HEK293T (cell line): ENCODE results near the gene CASKIN1.

ENCODE experiments used
- CTCF ChIA-PET: fragments of 350-600 bp; formaldehyde crosslinking; extraction: SDS; loops from one replicate; lab custom pipeline; 2021; ENCODE audit warnings: antibody characterized with exemption, inconsistent platforms; lab: Yijun Ruan, JAX
- POLR2A ChIA-PET: fragments of 350-600 bp; formaldehyde crosslinking; extraction: SDS; loops from one replicate; lab custom pipeline; 2020; ENCODE audit warnings: antibody characterized with exemption, inconsistent platforms; lab: Yijun Ruan, JAX
- DNase-seq: peaks from one replicate; pipeline ENCODE4 v3.0.0; 2012; ENCODE audit warnings: mixed read lengths; ENCODE audit errors: extremely low spot score
- ARNT ChIP-seq: fragments of 450-650 bp; IDR thresholded peaks from 2 replicates; pipeline ENCODE4 v1.6.1; 2017; ENCODE audit warnings: mild to moderate bottlenecking
- BHLHE40 ChIP-seq: fragments of 450-650 bp; IDR thresholded peaks from 2 replicates; pipeline ENCODE4 v1.6.1; 2016; ENCODE audit warnings: mild to moderate bottlenecking, moderate library complexity, borderline replicate concordance
- CTBP1 ChIP-seq: fragments of 450-650 bp; IDR thresholded peaks from 2 replicates; pipeline ENCODE4 v1.6.1; 2016; ENCODE audit warnings: borderline replicate concordance
- ELF4 ChIP-seq: fragments of 450-650 bp; IDR thresholded peaks from 2 replicates; pipeline ENCODE4 v1.6.1; 2017; ENCODE audit warnings: antibody characterized with exemption
- FOXA1 ChIP-seq: fragments of 450-650 bp; IDR thresholded peaks from 2 replicates; pipeline ENCODE4 v1.6.1; 2016; ENCODE audit warnings: mild to moderate bottlenecking
- FOXK2 ChIP-seq: fragments of 450-650 bp; IDR thresholded peaks from 2 replicates; pipeline ENCODE4 v1.6.1; 2016; ENCODE audit warnings: mild to moderate bottlenecking
- FOXM1 ChIP-seq: fragments of 450-650 bp; IDR thresholded peaks from 2 replicates; pipeline ENCODE4 v1.6.1; 2017; ENCODE audit warnings: mild to moderate bottlenecking, borderline replicate concordance
- HDGF ChIP-seq: fragments of 450-650 bp; IDR thresholded peaks from 2 replicates; pipeline ENCODE4 v1.6.1; 2017; ENCODE audit warnings: antibody characterized with exemption, borderline replicate concordance
- L3MBTL2 ChIP-seq: fragments of 450-650 bp; conservative IDR thresholded peaks from 2 replicates; pipeline ENCODE4 v1.6.1; 2016; ENCODE audit warnings: mild to moderate bottlenecking
- LEF1 ChIP-seq: fragments of 450-650 bp; IDR thresholded peaks from 2 replicates; pipeline ENCODE4 v1.6.1; 2017; ENCODE audit warnings: mild to moderate bottlenecking, borderline replicate concordance
- NFRKB ChIP-seq: fragments of 450-650 bp; IDR thresholded peaks from 2 replicates; pipeline ENCODE4 v1.6.1; 2016; ENCODE audit warnings: mild to moderate bottlenecking, moderate library complexity
- PKNOX1 ChIP-seq: fragments of 450-650 bp; IDR thresholded peaks from 2 replicates; pipeline ENCODE4 v1.6.1; 2016
- SP1 ChIP-seq: fragments of 450-650 bp; IDR thresholded peaks from 2 replicates; pipeline ENCODE4 v1.6.1; 2017
- SUZ12 ChIP-seq: fragments of 450-650 bp; IDR thresholded peaks from 2 replicates; pipeline ENCODE4 v1.6.1; 2016; ENCODE audit warnings: mild to moderate bottlenecking
- TARDBP ChIP-seq: fragments of 450-650 bp; IDR thresholded peaks from 2 replicates; pipeline ENCODE4 v1.6.1; 2016
- ZNF384 ChIP-seq: fragments of 450-650 bp; IDR thresholded peaks from 2 replicates; pipeline ENCODE4 v1.6.1; 2016

Gene CASKIN1

GRCh38 chr16:2190002-2190658 is 6.3 kb downstream of the CASKIN1 start:
- no peak for TF ChIP-seq TARDBP
- TF ChIP-seq NFRKB: no peak
- TF ChIP-seq FOXK2: no peak
- no peak for TF ChIP-seq FOXA1
- TF ChIP-seq L3MBTL2: no peak
- no peak for TF ChIP-seq ELF4
- TF ChIP-seq FOXM1: no peak
- TF ChIP-seq ARNT: no peak
- no peak for TF ChIP-seq ZNF384
- TF ChIP-seq SUZ12: no peak
- no peak for TF ChIP-seq BHLHE40
- no peak for TF ChIP-seq LEF1
- no peak for TF ChIP-seq SP1
- no peak for TF ChIP-seq PKNOX1
- no peak for TF ChIP-seq HDGF
- no peak for TF ChIP-seq CTBP1
- no peak for DNase-seq
- ChIA-PET POLR2A (interaction anchor here (0.8 kb wide), 1 partner anchor 25 kb away, joined by 3 read pairs; the partner anchor contains the start of gene PGP), CTCF (no interaction called here)

- ChIA-PET CTCF (no interaction called here), POLR2A (interaction anchor here (0.8 kb wide), 1 partner anchor 26 kb away, joined by 3 read pairs; the partner anchor contains the start of gene PGP)
- DNase-seq: no peak
- TF ChIP-seq HDGF (no peak), FOXM1 (no peak), NFRKB (no peak), FOXK2 (no peak), SUZ12 (no peak), CTBP1 (no peak), LEF1 (no peak), FOXA1 (no peak), TARDBP (no peak)
These were observed 7.0 kb downstream of the CASKIN1 start for GRCh38 chr16:2189252-2189893.

- ChIA-PET POLR2A (no interaction called here), CTCF (no interaction called here)
- no peak for DNase-seq
- TF ChIP-seq SP1 (no peak), NFRKB (no peak), FOXK2 (no peak), TARDBP (no peak), FOXM1 (no peak), HDGF (no peak), ARNT (no peak), BHLHE40 (no peak), PKNOX1 (no peak), SUZ12 (no peak), ELF4 (no peak), L3MBTL2 (no peak), ZNF384 (no peak), FOXA1 (no peak), LEF1 (no peak), CTBP1 (no peak)
These were observed 8.0 kb downstream of the CASKIN1 start for GRCh38 chr16:2188395-2188794.

- TF ChIP-seq PKNOX1 (no peak), SP1 (no peak), ELF4 (no peak), L3MBTL2 (no peak), SUZ12 (no peak), HDGF (no peak), TARDBP (no peak), FOXA1 (no peak), NFRKB (no peak), CTBP1 (no peak), FOXM1 (no peak), ZNF384 (no peak), ARNT (no peak), FOXK2 (no peak), BHLHE40 (no peak)
- ChIA-PET POLR2A (no interaction called here), CTCF (interaction anchor here (0.7 kb wide), 1 partner anchor 165 kb away, joined by 3 read pairs; no protein-coding TSS in a partner anchor)
- DNase-seq: no peak
These were observed 9.2 kb downstream of the CASKIN1 start for GRCh38 chr16:2187212-2187611.

DNA sequence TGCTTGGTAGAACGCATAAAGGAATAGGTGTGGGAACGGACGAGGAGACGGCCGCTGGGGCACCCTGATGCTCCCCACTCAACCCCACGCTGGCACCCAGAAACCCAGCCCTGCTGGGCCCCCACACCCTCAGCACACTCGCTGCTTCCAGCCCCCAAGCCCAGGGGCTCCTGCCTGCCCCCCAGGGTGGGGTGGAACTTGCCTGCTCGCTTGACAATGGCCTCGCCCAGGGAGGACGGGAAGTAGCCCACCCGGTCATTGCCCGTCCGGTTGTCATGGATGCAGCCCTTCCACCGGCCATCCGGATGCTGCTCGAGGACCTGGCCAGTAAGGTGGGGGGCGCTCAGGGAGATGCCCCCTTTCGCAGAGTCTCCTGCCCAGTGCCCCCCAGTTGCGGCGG is 9.9 kb downstream of the CASKIN1 start:
- POLR2A ChIA-PET: no interaction called here
- CTCF ChIA-PET: no interaction called here
- TF ChIP-seq NFRKB (no peak), LEF1 (no peak), PKNOX1 (no peak), ELF4 (no peak), SP1 (no peak), FOXK2 (no peak), TARDBP (no peak), ARNT (no peak), BHLHE40 (no peak), SUZ12 (no peak), FOXA1 (no peak), FOXM1 (no peak), L3MBTL2 (no peak), ZNF384 (no peak), CTBP1 (no peak), HDGF (no peak)

More for the DNA sequence above, 9.9 kb downstream of the CASKIN1 start:
- no peak for DNase-seq
